ENCODE measurements around the gene ETS1. TPM values are rescaled to one million over a fixed set of nuclear protein-coding genes. Genes with fewer than 3 reads are reported as not detected.

ETS1 gene
- total RNA-seq, 1 experiment from 2014 or later: 66.4 TPM

- Histone ChIP-seq H3K36me3 (ENCODE audit: control insufficient read depth, insufficient read depth, low read length) (no peaks in the 10 kb centered on the region), H3K4me3 (ENCODE audit: low read depth in 2 of 2, low read length in 2 of 2) (no peak overlapping the region), H3K27ac (ENCODE audit: low read length) (peak overlapping the region; percentile 96), H3K9me3 (ENCODE audit: control insufficient read depth, insufficient read depth, low read depth, low read length) (no peaks in the 10 kb centered on the region), H3K4me1 (ENCODE audit: control insufficient read depth, insufficient read depth, low read length) (peaks cover 95% of the 10 kb centered on the region), H3K27me3 (ENCODE audit: control insufficient read depth, insufficient read depth, low read length) (no peaks in the 10 kb centered on the region)
- ChIA-PET CTCF (interaction anchor here (0.7 kb wide), 1 partner anchor 85 kb away, joined by 12 read pairs; no protein-coding TSS in a partner anchor), POLR2A (interaction anchor here (0.6 to 0.7 kb wide), 2 partner anchors 11 to 16 kb away, joined by 5 to 11 read pairs; no protein-coding TSS in a partner anchor)
- in situ Hi-C loops (cut with HindIII; ENCODE audit: low pct_unique_long_range_greater_than_20kb, low sequenced_read_pairs) (no loop called here), intact Hi-C loops (cut with micrococcal nuclease; ENCODE audit: unreplicated experiment) (loop anchor here (10.0 kb wide), 1 partner anchor 475 kb away; no protein-coding TSS in a partner anchor)
- ATAC-seq: no peak
- no peak for DNase-seq (ENCODE audit: low read depth, low spot score)
- BruUV-seq (replicated peaks): no TSS peak
- TF ChIP-seq REST (IDR thresholded peaks at IDR 0.05; ENCODE audit: insufficient read depth in 1 of 2, low read depth in 2 of 2, low read length in 1 of 2) (no peak), CTCF (IDR thresholded peaks at IDR 0.05) (no peak), TCF7L2 (IDR thresholded peaks at IDR 0.05; ENCODE audit: low read depth, low read length) (no peak), SIN3A (IDR thresholded peaks at IDR 0.05; ENCODE audit: borderline replicate concordance, insufficient read depth, low read depth, low read length) (no peak), POLR2AphosphoS5 (IDR thresholded peaks at IDR 0.05; ENCODE audit: low read depth, low read length) (no peak)
These were observed 77.6 kb downstream of the ETS1 start for GRCh38 chr11:128509621-128510389.

GRCh38 chr11:128508770-128509510 lies 78.4 kb downstream of the ETS1 start:
- POLR2A ChIA-PET: interaction anchor here (0.6 to 1.0 kb wide), 4 partner anchors 8 to 17 kb away, joined by 4 to 11 read pairs (median 5); no protein-coding TSS in a partner anchor
- peaks cover 95% of the 10 kb centered on the region for H3K4me1 ChIP-seq (ENCODE audit: control insufficient read depth, insufficient read depth, low read length)
- peak overlapping the region; percentile 11 to 58; a peak in 3 of 4 replicates for H3K4me3 ChIP-seq (ENCODE audit: low read depth in 2 of 2, low read length in 2 of 2)

More at GRCh38 chr11:128508770-128509510, 78.4 kb downstream of the ETS1 start:
- ATAC-seq: no peak
- in situ Hi-C loops (cut with HindIII; ENCODE audit: low pct_unique_long_range_greater_than_20kb, low sequenced_read_pairs) (no loop called here), intact Hi-C loops (cut with micrococcal nuclease; ENCODE audit: unreplicated experiment) (loop anchor here (10.0 kb wide), 1 partner anchor 474 kb away; no protein-coding TSS in a partner anchor)
- Histone ChIP-seq H3K9me3 (ENCODE audit: control insufficient read depth, insufficient read depth, low read depth, low read length) (no peaks in the 10 kb centered on the region), H3K27ac (ENCODE audit: low read length) (peak overlapping the region; percentile 96), H3K36me3 (ENCODE audit: control insufficient read depth, insufficient read depth, low read length) (no peaks in the 10 kb centered on the region), H3K27me3 (ENCODE audit: control insufficient read depth, insufficient read depth, low read length) (no peaks in the 10 kb centered on the region)
- no TSS peak for BruUV-seq (replicated peaks)
- DNase-seq (ENCODE audit: low read depth, low spot score): no peak
- TF ChIP-seq CTCF (IDR thresholded peaks at IDR 0.05): no peak
- no peak for TF ChIP-seq TCF7L2 (IDR thresholded peaks at IDR 0.05; ENCODE audit: low read depth, low read length)
- no peak for TF ChIP-seq REST (IDR thresholded peaks at IDR 0.05; ENCODE audit: insufficient read depth in 1 of 2, low read depth in 2 of 2, low read length in 1 of 2)
- TF ChIP-seq POLR2AphosphoS5 (IDR thresholded peaks at IDR 0.05; ENCODE audit: low read depth, low read length): peak; percentile 42; the same call in 1 of the 2 replicates
- TF ChIP-seq SIN3A (IDR thresholded peaks at IDR 0.05; ENCODE audit: borderline replicate concordance, insufficient read depth, low read depth, low read length): no peak
- CTCF ChIA-PET: interaction anchor here (0.7 to 1.2 kb wide), 2 partner anchors 9 to 84 kb away, joined by 5 to 12 read pairs; no protein-coding TSS in a partner anchor
